Head of caudate nucleus (tissue), 42 donors: Measurements from ENCODE around the gene TMPRSS15.
A peak's percentile ranks its signal among the peaks of the same experiment; 100 is the strongest.

Source experiments
- DNase-seq, 42 donors: peaks; one replicate each; pipeline versions ENCODE4 v3.0.0 to v3.0.0-alpha.2; 2020 to 2021; ENCODE audit warnings: mixed read lengths in 7 of 42
- intact Hi-C: fragments of 100-400 bp; cut with DNase I; formaldehyde crosslinking; loops from one replicate; pipeline ENCODE4 v1.15.0; 2022

TMPRSS15 gene

DNA sequence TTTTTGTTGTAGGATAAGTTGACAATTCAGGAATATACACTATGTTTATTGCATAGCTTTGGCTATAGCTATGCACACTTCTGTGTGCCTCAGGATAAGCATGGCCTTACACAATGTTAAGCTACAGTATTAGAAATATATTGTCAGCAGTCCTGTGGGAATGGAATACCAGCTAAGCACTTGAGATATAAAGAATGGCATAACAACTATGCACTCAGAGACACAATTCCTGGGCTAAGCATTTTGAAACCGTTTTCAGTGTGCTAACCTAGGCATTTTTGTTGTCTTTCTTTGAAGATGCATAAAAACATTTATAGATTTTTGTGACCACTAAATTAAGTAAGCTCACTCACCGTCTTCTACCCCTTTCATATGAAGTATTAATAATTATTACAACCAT, 46.8 kb downstream of the TMPRSS15 start:
- intact Hi-C loops = no loop called here
- no peak for DNase-seq

DNA sequence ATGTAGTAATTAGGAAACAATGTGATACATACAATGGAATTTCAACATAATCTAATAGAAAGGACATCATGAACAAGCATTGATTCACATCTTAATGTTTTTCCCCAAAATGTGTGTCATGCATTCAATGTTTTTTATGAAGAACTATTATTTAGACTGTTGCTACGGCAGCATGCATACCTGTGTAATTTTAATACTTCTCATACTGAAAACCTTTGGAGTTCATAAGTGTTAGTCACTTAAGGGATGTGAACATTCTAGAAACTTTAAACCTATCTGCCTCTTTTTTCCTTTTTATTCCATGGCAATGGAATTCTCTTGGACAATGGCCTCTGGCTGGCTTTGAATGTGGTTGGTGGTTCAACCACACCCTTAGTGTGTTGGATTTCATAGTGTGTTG, 48.6 kb downstream of the TMPRSS15 start:
- intact Hi-C loops = no loop called here
- DNase-seq = no peak

DNA sequence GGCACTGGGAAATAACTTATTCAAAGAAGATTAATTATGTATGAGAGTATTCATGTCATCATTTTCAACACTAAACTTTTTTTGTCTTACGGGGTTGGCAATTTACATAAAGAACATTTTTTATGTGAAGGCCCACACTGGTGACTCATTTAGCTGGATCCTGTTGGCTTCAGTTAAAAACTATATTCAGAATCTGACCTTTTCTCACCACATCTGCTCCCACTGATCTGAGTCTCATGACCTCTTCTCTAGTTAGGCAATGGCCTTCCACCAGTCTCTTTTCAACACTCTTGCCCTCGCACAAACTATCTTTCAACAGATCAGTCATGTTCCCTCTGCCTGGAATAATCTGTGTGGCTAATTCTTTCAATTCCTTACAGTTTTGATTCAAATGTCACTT, 53.4 kb downstream of the TMPRSS15 start:
- DNase-seq = peak in 16 of 42 donors; percentile 1 to 56 (median 20)
- intact Hi-C loops = no loop called here

DNA sequence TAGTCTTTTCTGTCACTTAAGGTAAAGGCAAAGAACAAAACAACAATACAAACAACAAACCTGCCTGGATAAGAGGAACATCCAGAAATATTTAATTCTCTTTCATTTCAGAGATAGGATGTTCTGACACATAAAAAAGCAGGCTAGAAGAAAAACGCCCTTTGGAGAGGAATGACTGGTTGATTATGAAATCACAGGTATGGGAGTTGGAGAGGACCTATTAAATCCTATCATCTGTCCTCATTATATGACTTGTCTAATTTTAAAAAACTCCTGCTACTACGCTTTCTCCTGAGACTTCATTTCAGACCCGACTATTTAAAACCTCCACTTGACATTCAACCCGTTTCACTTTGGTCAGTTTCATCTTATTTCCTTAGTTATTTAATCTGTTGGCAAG, 54.1 kb downstream of the TMPRSS15 start:
- intact Hi-C loops = no loop called here
- DNase-seq = no peak

DNA sequence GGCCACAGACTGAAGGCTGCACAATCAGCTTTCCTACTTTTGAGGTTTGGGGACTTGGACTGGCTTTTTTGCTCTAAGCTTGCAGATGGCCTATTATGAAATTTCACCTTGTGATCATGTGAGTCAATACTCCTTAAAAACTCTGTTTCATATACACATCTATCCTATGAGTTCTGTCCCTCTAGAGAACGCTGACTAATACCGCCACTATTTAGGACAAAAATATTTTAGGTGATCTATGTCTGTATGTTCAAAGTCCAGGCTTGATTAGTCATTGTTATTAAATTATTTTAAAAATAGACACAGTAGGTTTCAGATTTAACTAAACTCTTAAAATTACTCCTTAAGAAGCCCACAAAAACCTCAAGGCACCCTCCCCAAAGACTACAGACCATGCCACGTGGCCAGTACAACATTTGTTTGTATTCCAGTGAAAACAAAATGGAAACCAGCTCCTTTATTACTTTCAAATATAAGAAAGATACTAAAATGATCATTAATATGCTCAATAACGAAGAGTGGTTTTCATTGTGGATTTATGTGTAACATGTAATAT, 63.1 kb downstream of the TMPRSS15 start:
- DNase-seq = no peak
- intact Hi-C loops = no loop called here

DNA sequence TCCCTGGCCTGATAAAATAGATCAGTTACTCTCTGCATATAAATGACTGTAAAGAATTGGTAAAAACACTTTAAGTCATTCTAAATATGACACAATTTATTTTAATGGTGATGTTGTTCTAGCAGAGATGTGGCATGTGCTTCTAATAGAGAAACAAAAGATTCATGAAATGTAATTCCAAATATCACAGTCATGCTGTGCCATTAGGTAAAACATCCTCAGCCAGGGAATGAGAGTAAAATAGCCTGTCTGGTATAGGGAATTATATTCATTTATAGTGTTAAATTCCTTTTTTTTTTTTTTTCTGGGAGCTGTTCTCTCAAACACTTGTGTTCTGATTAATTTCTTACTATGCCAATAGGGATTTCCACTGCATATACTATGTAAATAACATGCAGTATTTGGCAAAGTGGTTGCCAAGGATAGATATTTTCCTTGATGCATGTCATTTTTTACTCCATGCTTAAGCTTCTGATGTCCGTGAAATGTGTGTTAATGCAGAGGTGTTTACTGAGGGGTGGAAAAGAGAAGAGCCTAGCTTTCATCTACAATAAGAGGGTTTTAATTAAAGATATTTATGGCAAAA, 67.8 kb downstream of the TMPRSS15 start:
- intact Hi-C loops = no loop called here
- DNase-seq = no peak

DNA sequence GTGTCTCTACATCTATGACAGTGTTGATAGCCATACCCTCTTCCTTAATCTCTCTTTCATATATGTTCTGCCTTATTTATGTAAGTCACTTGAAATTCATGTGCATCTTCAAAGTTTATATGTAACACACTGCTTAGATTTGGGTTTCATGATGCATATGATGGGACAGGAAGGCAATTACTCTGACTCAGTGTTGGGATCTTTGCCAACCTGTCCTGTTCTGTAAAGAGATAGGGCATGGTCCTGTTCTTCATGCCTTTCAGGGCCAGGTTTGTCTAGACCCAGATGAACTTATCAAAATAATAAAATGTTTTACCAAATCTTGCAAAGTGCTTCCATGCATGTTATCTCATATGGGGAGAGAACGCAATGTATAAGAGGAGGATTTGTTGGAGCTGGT, 69.5 kb downstream of the TMPRSS15 start:
- intact Hi-C loops = no loop called here
- DNase-seq = no peak

DNA sequence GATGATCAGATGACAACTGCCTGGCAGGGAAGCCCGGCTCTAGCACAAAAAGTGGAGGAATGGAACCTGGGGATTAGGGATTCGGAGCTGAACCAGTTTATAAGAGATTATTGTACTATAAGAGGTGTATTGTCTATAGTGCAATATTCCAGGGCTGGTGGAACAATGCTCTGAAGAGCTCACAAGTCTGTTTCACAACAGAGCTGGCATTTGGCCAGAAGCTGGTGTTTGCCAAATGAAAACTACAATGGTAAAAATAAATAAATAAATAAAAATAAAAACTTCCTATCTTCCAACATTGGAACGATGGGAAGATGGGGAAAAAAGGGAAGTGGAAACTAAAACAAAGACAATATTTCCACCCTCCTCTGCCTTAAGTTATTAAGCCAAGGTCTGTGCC, 85.4 kb downstream of the TMPRSS15 start:
- intact Hi-C loops = no loop called here
- peak in 8 of 42 donors; percentile 3 to 36 (median 14) for DNase-seq

DNA sequence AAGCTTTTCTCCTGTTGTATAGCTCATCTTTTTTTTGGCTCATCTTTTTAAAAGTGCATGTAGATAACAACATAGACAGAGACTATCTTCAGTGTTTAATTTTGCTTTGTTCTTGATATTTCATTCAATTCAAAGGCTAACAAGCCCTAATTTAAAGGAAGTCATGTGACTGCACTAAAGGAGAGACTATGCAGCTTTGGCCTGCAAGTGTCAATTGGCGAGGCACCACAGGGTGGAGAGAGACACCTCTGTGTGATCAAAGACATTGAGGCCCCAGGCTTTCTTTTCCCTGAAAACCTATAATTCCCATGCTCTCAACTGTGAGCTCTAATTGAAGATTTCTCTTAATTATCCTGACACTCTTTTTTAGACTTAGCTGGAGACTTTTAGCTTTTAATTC, 105.4 kb downstream of the TMPRSS15 start:
- intact Hi-C loops = no loop called here
- no peak for DNase-seq

DNA sequence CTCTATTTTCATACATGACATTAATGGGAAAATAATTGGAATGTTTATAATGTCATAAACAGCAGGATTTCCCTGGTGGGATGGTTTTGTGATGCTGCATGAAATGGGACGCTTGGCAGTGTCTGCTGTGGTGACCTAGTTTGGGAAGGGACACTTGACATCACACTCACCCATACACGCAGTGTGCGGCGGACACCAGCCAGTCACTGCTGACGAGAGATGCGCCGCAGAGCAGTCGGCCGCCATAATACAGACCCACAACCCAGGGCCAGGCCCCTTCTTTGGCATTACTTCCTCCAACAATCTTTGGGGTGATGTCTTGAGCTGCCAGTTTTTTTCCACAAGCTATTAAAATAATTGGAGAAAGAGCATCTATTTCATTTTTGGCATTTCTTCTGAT, 109.5 kb downstream of the TMPRSS15 start:
- no peak for DNase-seq
- intact Hi-C loops = no loop called here

DNA sequence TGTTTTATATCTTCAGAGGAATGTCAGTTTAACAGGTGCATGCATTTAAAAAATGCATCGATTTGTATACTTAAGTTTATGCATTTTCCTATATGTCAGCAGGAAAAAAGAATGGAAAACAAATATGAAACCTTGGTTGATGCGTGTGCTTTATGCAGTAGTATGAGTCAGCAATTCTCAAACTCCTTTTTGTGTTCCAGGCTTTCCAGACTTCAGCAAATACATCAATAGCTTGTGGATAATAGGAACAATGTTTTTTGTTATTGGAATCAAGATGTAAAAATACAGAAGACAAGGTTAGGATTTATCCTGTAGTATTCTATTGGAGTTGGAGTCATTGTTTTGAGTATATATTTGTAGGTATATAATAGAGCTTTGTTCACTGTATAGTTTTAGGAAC, 113.7 kb downstream of the TMPRSS15 start:
- DNase-seq = no peak
- intact Hi-C loops = no loop called here

DNA sequence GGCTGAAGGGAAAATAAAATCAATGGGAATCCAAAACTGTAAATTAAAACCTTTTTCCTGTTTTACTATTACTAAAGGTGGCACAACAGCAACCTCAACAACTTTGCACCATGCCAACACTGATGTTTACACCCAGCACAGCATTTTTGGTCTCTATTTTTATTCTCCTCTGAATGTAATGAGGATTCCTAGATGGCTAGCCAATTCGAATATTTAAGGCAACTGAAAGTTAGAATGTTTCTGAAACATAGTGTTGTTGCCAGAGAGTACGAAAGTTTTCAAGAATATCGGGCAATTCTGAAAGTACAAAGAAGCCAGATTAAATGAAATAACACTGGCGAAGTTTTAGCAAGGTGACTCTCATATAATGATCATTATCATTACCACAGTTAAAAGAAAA, 118.2 kb downstream of the TMPRSS15 start:
- DNase-seq = no peak
- intact Hi-C loops = no loop called here

DNA sequence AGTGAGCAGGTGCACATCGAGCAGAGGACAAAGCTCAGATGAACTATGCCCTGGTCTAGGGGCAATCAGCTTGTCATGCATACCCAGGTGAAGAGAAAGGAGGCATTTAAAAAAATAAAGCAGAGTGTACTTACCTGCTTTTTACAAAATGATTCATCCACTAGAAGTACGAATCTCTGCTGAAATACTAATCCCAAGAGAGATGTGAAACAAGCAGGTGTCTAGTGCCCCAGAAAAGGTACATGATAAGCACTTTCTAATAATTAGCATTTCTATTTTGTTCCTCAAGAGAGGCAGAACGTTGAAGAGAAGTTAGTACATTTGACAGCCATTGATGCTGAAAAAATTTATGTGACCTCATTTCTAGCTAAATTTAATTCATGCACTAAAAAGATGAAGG, 127.8 kb downstream of the TMPRSS15 start:
- DNase-seq = peak in 1 of 42 donors; percentile 19

DNA sequence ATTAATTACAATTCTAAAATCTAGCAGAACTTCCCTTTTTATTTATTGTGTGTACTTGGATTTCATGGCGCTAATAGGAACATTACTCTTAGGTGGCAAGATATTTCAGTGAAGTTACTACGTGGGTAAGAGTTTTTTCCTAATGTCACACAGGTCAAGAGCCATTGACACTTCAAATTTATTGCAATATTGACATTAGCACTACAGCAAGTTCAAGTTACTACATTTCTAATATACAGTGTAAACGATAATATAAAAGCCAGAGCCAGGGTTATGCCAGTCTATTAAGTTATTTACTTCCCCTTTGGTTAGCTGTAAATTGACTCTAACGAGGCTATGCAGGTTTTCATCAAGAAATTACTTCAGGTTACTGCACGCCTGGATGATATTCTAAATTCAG, 129.2 kb downstream of the TMPRSS15 start:
- intact Hi-C loops = no loop called here
- no peak for DNase-seq

More for the DNA sequence above, 127.8 kb downstream of the TMPRSS15 start:
- intact Hi-C loops = no loop called here

DNA sequence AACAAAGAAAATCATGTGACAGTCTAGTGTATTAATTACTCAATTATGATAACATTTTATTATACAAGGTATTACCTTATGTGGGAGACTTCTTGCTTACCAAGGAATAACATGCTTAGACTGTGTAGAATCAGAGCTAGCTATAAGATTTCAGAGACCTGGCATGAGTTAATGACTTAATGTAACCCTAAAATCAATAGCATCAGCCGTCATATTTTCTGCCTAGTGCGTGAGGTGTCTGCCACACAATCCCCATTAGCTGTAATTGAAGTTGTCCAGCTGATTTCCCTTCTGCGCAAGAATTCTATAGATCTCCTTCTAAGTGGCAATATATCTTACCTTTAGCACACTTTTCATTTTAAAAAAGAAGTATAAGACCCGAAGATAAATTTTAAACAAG, 130.2 kb downstream of the TMPRSS15 start:
- intact Hi-C loops = no loop called here
- no peak for DNase-seq

DNA sequence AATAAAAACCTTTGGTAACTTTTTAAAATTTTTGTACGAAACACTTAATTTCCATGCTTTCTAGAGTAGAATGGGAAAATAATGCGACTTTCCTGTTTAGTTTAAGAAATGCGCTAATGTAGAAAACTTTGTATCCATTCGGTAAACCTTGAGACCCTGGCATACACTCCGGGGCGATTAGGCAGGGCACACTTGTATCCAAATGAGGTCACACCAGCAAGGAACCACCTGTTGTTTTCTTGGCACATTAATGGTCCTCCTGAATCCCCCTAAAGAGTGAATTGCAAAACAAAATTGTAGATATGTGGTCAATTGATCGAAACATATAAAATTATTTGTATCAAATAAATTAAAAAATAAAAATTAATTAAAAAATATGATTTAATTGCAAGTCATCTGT, 133.7 kb downstream of the TMPRSS15 start:
- intact Hi-C loops = no loop called here
- no peak for DNase-seq

DNA sequence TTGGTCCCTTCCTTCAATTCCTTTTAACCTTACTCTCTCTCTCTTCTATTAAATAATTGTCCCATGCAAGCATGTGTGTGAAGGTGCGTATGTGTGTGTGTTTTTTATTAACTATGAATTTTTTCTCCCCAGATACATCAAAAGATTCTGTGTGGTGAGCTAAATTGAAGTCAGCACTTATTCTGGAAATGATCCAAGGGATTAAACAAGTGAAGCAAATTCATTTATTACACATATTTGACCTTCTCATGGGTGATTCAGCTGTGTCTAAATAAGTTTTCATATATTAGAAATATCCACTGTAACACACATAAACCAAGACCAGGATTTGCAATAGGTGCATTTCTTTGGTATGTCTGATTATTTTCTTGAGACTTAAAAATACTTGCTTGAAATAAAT, 134.7 kb downstream of the TMPRSS15 start:
- intact Hi-C loops = no loop called here
- no peak for DNase-seq

DNA sequence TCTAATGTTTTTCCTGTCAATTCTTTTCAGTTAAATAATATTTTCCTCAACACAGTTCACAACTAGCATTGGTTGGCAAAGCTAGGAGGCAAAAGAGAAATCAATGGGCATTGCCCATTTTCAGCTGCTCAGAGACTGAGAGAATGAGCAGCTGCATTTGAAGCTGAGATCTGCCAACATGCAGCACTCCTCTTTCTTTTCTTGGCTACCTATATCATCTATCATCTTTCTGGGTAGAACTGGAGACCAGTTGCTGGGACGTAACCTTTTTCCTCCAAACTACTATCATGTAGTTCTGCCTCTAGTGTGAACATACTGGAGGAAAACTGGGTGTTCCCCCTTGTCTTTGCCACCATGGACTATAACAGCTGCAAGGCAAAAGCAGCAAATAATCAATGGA, 136.1 kb downstream of the TMPRSS15 start:
- intact Hi-C loops = no loop called here
- DNase-seq = no peak

DNA sequence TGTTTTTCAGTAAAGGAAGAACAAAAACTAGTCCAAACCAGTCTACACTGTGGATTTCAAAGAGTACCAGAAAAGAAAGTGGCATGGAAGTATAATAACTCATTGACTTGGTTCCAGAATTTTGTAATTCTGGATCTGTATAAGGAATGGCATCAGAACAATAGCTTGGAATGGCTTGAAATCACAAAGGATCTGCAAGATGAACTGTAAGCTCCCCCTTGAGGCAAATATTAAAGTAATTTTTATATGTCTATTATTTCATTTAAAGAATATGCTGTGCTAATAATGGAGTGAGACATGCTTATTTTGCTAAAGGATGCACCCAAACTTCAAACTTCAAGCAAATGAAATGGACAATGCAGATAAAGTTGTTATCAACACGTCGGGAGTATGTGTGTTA, 137.6 kb downstream of the TMPRSS15 start:
- no peak for DNase-seq
- intact Hi-C loops = no loop called here

DNA sequence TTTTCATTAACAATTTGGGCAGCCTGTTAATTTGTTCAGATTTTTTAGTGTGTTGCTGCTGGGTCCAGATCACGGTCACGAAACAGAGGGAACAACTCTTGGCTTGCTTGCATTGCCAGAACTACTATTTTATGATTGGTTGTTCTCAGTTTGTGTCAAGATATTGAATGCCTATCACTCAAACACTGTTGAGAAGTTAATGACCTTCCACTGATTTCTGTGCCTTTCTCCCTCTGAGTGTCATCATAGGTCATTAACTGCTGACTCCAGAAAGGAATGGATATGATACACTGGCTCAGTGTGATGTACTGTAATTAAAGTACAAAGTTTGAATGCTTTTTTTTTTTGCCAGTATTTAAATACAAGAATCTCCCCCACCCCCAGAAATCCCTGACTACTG, 149.8 kb downstream of the TMPRSS15 start:
- no peak for DNase-seq
- intact Hi-C loops = no loop called here

DNA sequence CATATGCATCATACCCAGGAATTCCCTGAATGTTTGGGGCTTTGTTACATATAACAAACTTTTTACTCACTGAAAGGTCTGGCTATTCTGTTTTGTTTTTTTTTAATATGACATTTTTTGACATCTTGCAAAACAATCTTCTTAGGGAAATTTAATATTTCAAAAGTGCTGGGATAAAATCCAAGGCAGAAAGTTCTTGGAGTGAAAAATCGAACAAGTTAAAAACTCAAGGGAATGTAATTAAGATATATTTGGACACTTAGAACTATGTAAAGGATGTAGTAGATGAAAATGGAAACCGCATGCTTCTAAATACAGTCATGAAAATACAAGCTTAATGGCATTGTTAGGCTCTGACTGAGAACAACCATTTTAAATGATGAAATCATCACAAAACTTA, 150.4 kb downstream of the TMPRSS15 start:
- DNase-seq = no peak
- intact Hi-C loops = no loop called here

DNA sequence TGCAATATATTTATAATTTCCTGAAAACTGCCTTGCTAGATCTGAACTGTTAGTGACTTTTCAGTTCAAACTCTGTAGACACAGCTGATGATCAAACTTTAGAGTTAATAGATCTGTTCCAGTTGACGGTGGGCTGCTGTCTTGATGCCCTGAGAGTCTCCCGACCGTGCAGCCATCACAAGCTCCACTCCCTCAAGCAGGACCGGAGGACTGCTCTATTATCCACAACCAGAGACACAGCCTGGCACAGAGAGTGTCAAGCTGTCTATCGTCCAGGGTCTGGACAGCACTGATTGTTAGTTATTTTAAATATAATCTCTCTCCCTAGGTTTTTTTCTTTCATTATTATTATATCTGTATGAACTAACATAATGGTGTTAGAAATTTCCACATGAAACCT, 150.9 kb downstream of the TMPRSS15 start:
- intact Hi-C loops = no loop called here
- no peak for DNase-seq
